AG09309 (cell line): ENCODE measurements around the gene TSPAN18.

Source experiments
- DNase-seq: peaks from one replicate; pipeline ENCODE4 v3.0.0-alpha.2; 2010; ENCODE audit warnings: low read depth
- H3K4me3 ChIP-seq: 2 replicates; pipeline ENCODE4 v1.5.1; 2011; ENCODE audit warnings: mild to moderate bottlenecking, low read depth, low read length, moderate library complexity; ENCODE audit not compliant: control insufficient read depth
- CTCF ChIP-seq: IDR thresholded peaks from 2 replicates; pipeline ENCODE4 v1.5.1; 2011; ENCODE audit warnings: mild to moderate bottlenecking, low read depth, low read length, inconsistent platforms; ENCODE audit not compliant: insufficient read depth, control insufficient read depth; ENCODE audit errors: missing control alignments

TSPAN18 gene

GRCh38 chr11:44978961-44979331 is 252.2 kb downstream of the TSPAN18 start:
- no peak overlapping the region for H3K4me3 ChIP-seq
- no peak for DNase-seq
- TF ChIP-seq CTCF = no peak

- H3K4me3 ChIP-seq = no peak overlapping the region
- TF ChIP-seq CTCF = no peak
- DNase-seq = no peak
Measured at GRCh38 chr11:44979543-44980399, 253.0 kb downstream of the TSPAN18 start.

- no peak for DNase-seq
- TF ChIP-seq CTCF = no peak
- H3K4me3 ChIP-seq = no peak overlapping the region
Measured at GRCh38 chr11:44980533-44981427, 254.0 kb downstream of the TSPAN18 start.
